IgD-negative memory B cell (primary cell): Measurements from ENCODE around the gene SLC2A10. TPM values are rescaled to one million over a fixed set of nuclear protein-coding genes. Genes with fewer than 3 reads are reported as not detected.
A peak's percentile ranks its signal among the peaks of the same experiment; 100 is the strongest.

Experiments
- H3K27ac Mint-ChIP-seq, 3 donors: one replicate each; pipeline ENCODE4 v1.8.0; 2020 to 2022; ENCODE audit warnings: mild to moderate bottlenecking in 3 of 3, mixed read lengths in 3 of 3, moderate library complexity in 1 of 3
- H3K27me3 Mint-ChIP-seq: one replicate; pipeline ENCODE4 v1.8.0; 2021; ENCODE audit warnings: mixed read lengths
- H3K36me3 Mint-ChIP-seq: one replicate; pipeline ENCODE4 v1.8.0; 2020; ENCODE audit warnings: mild to moderate bottlenecking, mixed read lengths
- H3K4me1 Mint-ChIP-seq, 3 donors: one replicate each; pipeline ENCODE4 v1.8.0; 2020 to 2022; ENCODE audit warnings: mixed read lengths in 3 of 3, mild to moderate bottlenecking in 1 of 3
- H3K4me3 Mint-ChIP-seq, 4 donors: one replicate each; pipeline ENCODE4 v1.8.0; 2020 to 2022; ENCODE audit warnings: mild to moderate bottlenecking in 4 of 4, mixed read lengths in 4 of 4, moderate library complexity in 3 of 4
- H3K9me3 Mint-ChIP-seq, 3 donors: one replicate each; pipeline ENCODE4 v1.8.0; 2020 to 2021; ENCODE audit warnings: mixed read lengths in 3 of 3, mild to moderate bottlenecking in 1 of 3
- polyA plus RNA-seq: library from polyadenylated mRNA; unstranded; fragments of 300-500 nt; fragmentation: Illumina TruSeq; gene quantifications from one replicate; pipeline ENCODE4 v1.2.3, GENCODE V29; 2021

SLC2A10 gene
- polyA plus RNA-seq, 1 donor from 2014 or later, result not detected

GRCh38 chr20:46689754-46690085 lies 19.7 kb upstream of the SLC2A10 start:
- H3K4me1 Mint-ChIP-seq, result peaks cover 28 to 44% (median 39%) of the 10 kb centered on the region in 3 donors

DNA sequence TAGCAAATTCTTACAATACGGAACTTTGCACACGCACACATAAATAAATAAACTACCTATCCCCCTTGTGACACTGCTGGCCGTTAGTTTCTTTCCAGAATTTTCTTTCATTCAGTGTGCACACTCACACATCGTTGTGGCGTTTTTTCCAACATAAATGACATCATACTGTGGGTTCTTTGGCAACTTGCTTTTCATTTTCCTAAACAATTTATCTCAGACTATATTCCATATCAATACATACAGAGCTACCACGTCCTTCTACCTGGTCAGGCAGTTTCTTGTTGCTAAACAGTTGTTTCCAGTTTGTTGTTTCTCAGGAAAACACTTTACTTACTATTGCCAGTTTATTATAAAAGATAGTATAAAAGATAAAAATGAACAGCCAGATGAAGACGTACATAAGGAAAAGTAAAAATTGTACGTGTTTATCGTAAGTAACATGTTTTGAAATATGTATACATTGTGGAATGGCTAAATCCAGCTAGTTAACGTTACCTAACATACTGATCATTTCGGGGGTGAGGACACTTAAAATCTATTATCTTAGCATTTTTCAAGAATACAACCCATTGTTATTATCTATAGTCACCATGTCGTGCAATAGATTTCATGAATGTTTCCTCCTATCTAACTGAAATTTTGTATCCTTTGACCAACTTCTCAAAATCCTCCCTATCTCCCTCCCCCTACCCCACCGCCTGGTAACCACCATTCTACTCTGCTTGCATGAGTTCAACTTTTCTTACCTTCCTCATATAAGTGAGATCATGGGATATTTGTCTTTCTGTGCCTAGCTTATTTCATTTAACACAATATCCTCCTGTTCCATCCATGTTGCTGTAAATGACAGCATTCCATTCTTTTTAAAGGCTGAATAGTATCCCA lies 19.0 kb upstream of the SLC2A10 start:
- Mint-ChIP-seq H3K9me3 (no peaks in the 10 kb centered on the region), H3K27ac (peak overlapping the region in 1 of 3 donors; percentile 95), H3K4me3 (peak overlapping the region; percentile 65 to 99 (median 82)), H3K27me3 (no peaks in the 10 kb centered on the region), H3K36me3 (peaks cover 2% of the 10 kb centered on the region), H3K4me1 (peaks cover 24 to 40% (median 35%) of the 10 kb centered on the region in 3 donors)

More at GRCh38 chr20:46689754-46690085, 19.7 kb upstream of the SLC2A10 start:
- peak overlapping the region; percentile 97 to 100 (median 99) for H3K4me3 Mint-ChIP-seq
- no peaks in the 10 kb centered on the region for H3K9me3 Mint-ChIP-seq
- no peaks in the 10 kb centered on the region for H3K27me3 Mint-ChIP-seq
- H3K27ac Mint-ChIP-seq, result peak overlapping the region; percentile 91 to 97 (median 95)
- peaks cover 2% of the 10 kb centered on the region for H3K36me3 Mint-ChIP-seq

- H3K36me3 Mint-ChIP-seq, result peaks cover 2% of the 10 kb centered on the region
- no peak overlapping the region for H3K27ac Mint-ChIP-seq
- peaks cover 24 to 34% (median 30%) of the 10 kb centered on the region in 3 donors for H3K4me1 Mint-ChIP-seq
- H3K9me3 Mint-ChIP-seq, result no peaks in the 10 kb centered on the region
- peaks cover 4% of the 10 kb centered on the region for H3K27me3 Mint-ChIP-seq
- peak overlapping the region in 1 of 4 donors; percentile 99 for H3K4me3 Mint-ChIP-seq
Measured at GRCh38 chr20:46691196-46691595, 18.3 kb upstream of the SLC2A10 start.

DNA sequence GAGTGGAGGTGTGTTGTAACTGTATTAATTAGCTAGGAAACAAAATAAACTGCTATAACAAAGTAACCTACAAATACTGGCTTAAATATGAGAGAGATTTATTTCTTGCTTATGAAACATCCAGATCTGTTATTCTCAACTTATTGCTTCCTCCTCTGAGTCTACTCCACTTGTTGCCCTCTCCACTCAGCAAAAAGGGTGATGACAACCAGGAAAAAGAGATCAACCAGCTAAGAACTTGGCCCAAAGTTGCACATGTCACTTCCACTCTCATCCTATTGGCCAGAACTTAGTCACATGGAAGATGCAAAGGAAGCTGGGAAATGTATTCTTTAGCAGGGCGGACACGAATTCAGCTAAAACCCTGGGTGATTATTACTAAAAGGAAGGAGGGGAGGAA lies 15.0 kb upstream of the SLC2A10 start:
- Mint-ChIP-seq H3K9me3 (peaks cover 0 to 1% (median 0%) of the 10 kb centered on the region in 3 donors), H3K36me3 (peaks cover 3% of the 10 kb centered on the region), H3K4me1 (peaks cover 9 to 16% (median 10%) of the 10 kb centered on the region in 3 donors), H3K27ac (no peak overlapping the region), H3K4me3 (no peak overlapping the region), H3K27me3 (peaks cover 12% of the 10 kb centered on the region)

DNA sequence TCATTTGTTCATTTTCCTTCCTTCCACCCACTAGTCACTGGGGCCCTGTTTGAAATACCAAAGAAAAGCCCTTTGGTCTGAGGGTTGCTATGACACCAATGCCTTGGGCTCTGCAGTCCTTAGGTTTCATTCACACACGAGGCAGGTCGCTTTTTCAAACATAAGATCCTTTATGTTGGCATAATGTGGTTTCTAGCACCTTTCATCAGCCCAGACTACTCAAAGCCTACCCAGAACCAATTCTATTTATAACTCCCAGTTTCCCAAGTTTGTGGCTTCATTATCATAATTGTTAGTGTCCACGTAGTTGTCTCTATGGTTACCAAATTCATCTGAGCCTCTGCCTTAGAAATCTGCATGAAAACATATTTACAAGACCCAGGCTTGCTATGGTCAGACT lies 13.6 kb upstream of the SLC2A10 start:
- peaks cover 5 to 6% (median 5%) of the 10 kb centered on the region in 3 donors for H3K4me1 Mint-ChIP-seq
- no peak overlapping the region for H3K27ac Mint-ChIP-seq
- H3K36me3 Mint-ChIP-seq, result peaks cover 5% of the 10 kb centered on the region
- peaks cover 0 to 5% (median 0%) of the 10 kb centered on the region in 3 donors for H3K9me3 Mint-ChIP-seq
- no peak overlapping the region for H3K4me3 Mint-ChIP-seq
- peaks cover 18% of the 10 kb centered on the region for H3K27me3 Mint-ChIP-seq

GRCh38 chr20:46696791-46697279 lies 12.6 kb upstream of the SLC2A10 start:
- Mint-ChIP-seq H3K36me3 (peaks cover 5% of the 10 kb centered on the region), H3K27ac (no peak overlapping the region), H3K4me3 (no peak overlapping the region), H3K27me3 (peaks cover 22% of the 10 kb centered on the region), H3K4me1 (peaks cover under 1 to 4% (median 4%) of the 10 kb centered on the region in 3 donors), H3K9me3 (peaks cover 0 to 5% (median 0%) of the 10 kb centered on the region in 3 donors)

DNA sequence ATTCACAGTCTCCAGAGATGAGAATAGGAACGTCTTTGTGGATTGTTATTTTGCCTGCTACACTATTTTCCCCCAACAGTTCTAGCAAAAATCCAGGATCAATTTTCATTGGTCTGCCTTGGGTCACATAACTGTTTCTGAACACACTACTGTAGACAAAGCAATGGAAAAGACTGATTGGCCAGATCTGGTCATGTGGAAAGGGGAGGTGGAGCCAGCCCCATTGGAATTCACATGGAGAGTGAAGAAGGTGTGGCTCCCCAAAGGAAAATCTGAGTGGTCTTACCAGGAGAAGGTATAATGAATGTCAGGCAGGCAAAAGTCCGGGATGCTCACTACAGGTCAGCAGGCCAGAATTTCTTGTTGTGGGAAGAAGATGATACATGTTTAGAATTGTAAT lies 10.7 kb upstream of the SLC2A10 start:
- Mint-ChIP-seq H3K4me1 (peaks cover 0 to 4% (median 4%) of the 10 kb centered on the region in 3 donors), H3K27ac (no peak overlapping the region), H3K4me3 (peak overlapping the region in 1 of 4 donors; percentile 70), H3K9me3 (peaks cover 0 to 5% (median 0%) of the 10 kb centered on the region in 3 donors), H3K36me3 (peaks cover 6% of the 10 kb centered on the region), H3K27me3 (peaks cover 22% of the 10 kb centered on the region)

DNA sequence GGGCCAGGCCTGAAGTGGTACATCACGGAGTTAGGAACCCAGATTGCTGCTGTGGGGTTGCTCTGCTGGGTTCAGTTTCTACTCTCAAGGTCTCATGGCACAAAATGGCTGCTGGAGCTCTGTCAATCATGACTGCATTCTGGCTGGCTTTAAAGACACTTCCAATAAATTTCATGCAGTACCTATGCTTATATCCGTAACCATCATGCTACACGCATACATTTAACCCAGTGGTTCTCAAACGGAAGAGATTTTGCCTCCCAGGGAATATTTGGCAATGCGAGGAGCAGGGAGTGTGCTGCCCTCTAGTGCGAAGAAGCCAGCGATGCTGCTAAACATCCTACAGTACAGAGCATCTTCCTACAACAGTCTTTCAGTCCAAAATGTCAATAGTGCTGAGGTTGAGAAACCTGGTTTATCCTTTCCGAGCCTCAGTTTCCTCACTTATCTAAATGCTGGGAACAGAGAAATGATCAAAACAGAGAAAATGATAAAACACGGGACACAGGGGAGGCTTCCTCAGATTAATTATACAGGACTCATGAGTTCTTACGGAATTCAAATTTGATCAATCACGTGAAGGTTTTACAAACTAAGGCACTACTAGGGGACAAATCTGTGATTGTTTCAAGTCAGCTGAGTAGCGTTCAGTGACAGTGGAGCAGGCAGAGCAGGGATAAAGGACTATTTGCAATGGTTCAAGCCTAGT lies 9.6 kb upstream of the SLC2A10 start:
- Mint-ChIP-seq H3K27ac (no peak overlapping the region), H3K36me3 (peaks cover 8% of the 10 kb centered on the region), H3K9me3 (peaks cover 0 to 5% (median 0%) of the 10 kb centered on the region in 3 donors), H3K4me3 (no peak overlapping the region), H3K27me3 (peaks cover 24% of the 10 kb centered on the region), H3K4me1 (no peaks in the 10 kb centered on the region)

GRCh38 chr20:46700481-46700880 lies 9.0 kb upstream of the SLC2A10 start:
- H3K9me3 Mint-ChIP-seq, result peaks cover 0 to 8% (median 0%) of the 10 kb centered on the region in 3 donors
- no peak overlapping the region for H3K4me3 Mint-ChIP-seq
- peaks cover 8% of the 10 kb centered on the region for H3K36me3 Mint-ChIP-seq
- H3K4me1 Mint-ChIP-seq, result no peaks in the 10 kb centered on the region
- peaks cover 28% of the 10 kb centered on the region for H3K27me3 Mint-ChIP-seq
- H3K27ac Mint-ChIP-seq, result no peak overlapping the region

- Mint-ChIP-seq H3K4me1 (no peaks in the 10 kb centered on the region), H3K36me3 (peaks cover 8% of the 10 kb centered on the region), H3K9me3 (peaks cover 0 to 9% (median 0%) of the 10 kb centered on the region in 3 donors), H3K27me3 (peaks cover 26% of the 10 kb centered on the region), H3K27ac (no peak overlapping the region), H3K4me3 (no peak overlapping the region)
Measured at GRCh38 chr20:46701057-46701456, 8.4 kb upstream of the SLC2A10 start.

DNA sequence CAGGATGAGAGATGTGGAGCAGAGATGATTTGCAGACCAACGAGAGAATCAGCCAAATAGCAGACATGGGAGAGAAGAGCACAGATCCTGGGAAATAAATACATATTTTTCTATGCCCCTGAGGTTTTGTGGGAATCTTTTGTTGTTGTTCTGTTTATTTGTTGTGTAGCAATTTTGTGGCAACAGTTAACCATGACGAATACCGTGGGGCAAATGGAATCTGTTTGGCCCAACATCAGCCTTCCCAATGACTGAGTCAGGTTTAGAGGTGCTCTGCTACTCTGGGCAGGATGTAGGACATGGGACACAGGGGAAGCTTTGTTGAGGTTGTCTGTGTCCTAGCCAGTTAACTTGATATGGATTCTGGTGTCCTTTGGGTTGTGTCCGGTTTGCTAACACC lies 7.9 kb upstream of the SLC2A10 start:
- peaks cover 9% of the 10 kb centered on the region for H3K36me3 Mint-ChIP-seq
- H3K4me3 Mint-ChIP-seq, result no peak overlapping the region
- peaks cover 25% of the 10 kb centered on the region for H3K27me3 Mint-ChIP-seq
- H3K27ac Mint-ChIP-seq, result no peak overlapping the region
- peaks cover 0 to 9% (median 2%) of the 10 kb centered on the region in 3 donors for H3K9me3 Mint-ChIP-seq
- H3K4me1 Mint-ChIP-seq, result no peaks in the 10 kb centered on the region

GRCh38 chr20:46701986-46702385 lies 7.5 kb upstream of the SLC2A10 start:
- no peak overlapping the region for H3K27ac Mint-ChIP-seq
- no peaks in the 10 kb centered on the region for H3K4me1 Mint-ChIP-seq
- H3K9me3 Mint-ChIP-seq, result peaks cover 0 to 9% (median 6%) of the 10 kb centered on the region in 3 donors
- H3K27me3 Mint-ChIP-seq, result peaks cover 27% of the 10 kb centered on the region
- H3K4me3 Mint-ChIP-seq, result no peak overlapping the region
- H3K36me3 Mint-ChIP-seq, result peaks cover 9% of the 10 kb centered on the region

- Mint-ChIP-seq H3K36me3 (peaks cover 9% of the 10 kb centered on the region), H3K27ac (no peak overlapping the region), H3K4me1 (no peaks in the 10 kb centered on the region), H3K27me3 (peaks cover 21% of the 10 kb centered on the region), H3K9me3 (peaks cover 0 to 9% (median 7%) of the 10 kb centered on the region in 3 donors), H3K4me3 (no peak overlapping the region)
Measured at GRCh38 chr20:46702447-46703203, 6.8 kb upstream of the SLC2A10 start.

GRCh38 chr20:46703435-46703834 lies 6.0 kb upstream of the SLC2A10 start:
- Mint-ChIP-seq H3K36me3 (peaks cover 9% of the 10 kb centered on the region), H3K4me1 (no peaks in the 10 kb centered on the region), H3K9me3 (peaks cover 0 to 8% (median 7%) of the 10 kb centered on the region in 3 donors), H3K4me3 (no peak overlapping the region), H3K27ac (no peak overlapping the region), H3K27me3 (peaks cover 24% of the 10 kb centered on the region)
